Activated CD4-positive, alpha-beta T cell treated with anti-CD3 and anti-CD28 coated beads, Interleukin-2, Interleukin-6, amounts not matched to agents 100 ng/mL and 50 ng/mL, durations not matched to agents 16 hours and 8 hours (primary cell): ENCODE data around the gene SMG1.
"Not testable (repeated sequence)": the region's sequence is repeated elsewhere in the genome, so short reads cannot be mapped to it uniquely, and the experiment has no call there.

ENCODE experiments used
- DNase-seq: peaks from one replicate; pipeline ENCODE4 v3.0.0-alpha.2; 2020

SMG1 gene

GRCh38 chr16:18756639-18757038, 169.6 kb downstream of the SMG1 start:
- not testable (repeated sequence) for DNase-seq
